Neural crest cell (in vitro differentiated cells): ENCODE data around the gene CPNE5. TPM values are rescaled to one million over a fixed set of nuclear protein-coding genes. Genes with fewer than 3 reads are reported as not detected.

ENCODE experiments used
- DNase-seq: peaks from one replicate; pipeline ENCODE4 v3.0.0; 2021; ENCODE audit warnings: low read depth, mixed read lengths, low spot score
- H3K27ac Mint-ChIP-seq: one replicate; pipeline ENCODE4 v1.8.0; 2021; ENCODE audit warnings: mild to moderate bottlenecking, mixed read lengths; ENCODE audit not compliant: unreplicated experiment
- H3K27me3 Mint-ChIP-seq: 2 replicates; pipeline ENCODE4 v1.8.0; 2021; ENCODE audit warnings: low read depth, mild to moderate bottlenecking, mixed read lengths
- H3K36me3 Mint-ChIP-seq: 2 replicates; pipeline ENCODE4 v1.8.0; 2021; ENCODE audit warnings: low read depth, mild to moderate bottlenecking, mixed read lengths
- H3K4me1 Mint-ChIP-seq: 2 replicates; pipeline ENCODE4 v1.8.0; 2021; ENCODE audit warnings: mixed read lengths
- H3K4me3 Mint-ChIP-seq: one replicate; pipeline ENCODE4 v1.8.0; 2021; ENCODE audit warnings: mild to moderate bottlenecking, mixed read lengths
- H3K9me3 Mint-ChIP-seq: 2 replicates; pipeline ENCODE4 v1.8.0; 2021; ENCODE audit warnings: mixed read lengths
- total RNA-seq: library from RNA; stranded (reverse); gene quantifications from 2 replicates; pipeline ENCODE4 v1.2.1, GENCODE V29; 2021
- TF ChIP-seq, protein P1 (sequence below): fragments of 200-600 bp; sonication (generic); conservative IDR thresholded peaks from 2 replicates; pipeline ENCODE4 v1.5.0; 2021; ENCODE audit warnings: antibody characterized with exemption, mild to moderate bottlenecking

Gene CPNE5
- total RNA-seq, 1 donor from 2014 or later: 0.54 TPM

DNA sequence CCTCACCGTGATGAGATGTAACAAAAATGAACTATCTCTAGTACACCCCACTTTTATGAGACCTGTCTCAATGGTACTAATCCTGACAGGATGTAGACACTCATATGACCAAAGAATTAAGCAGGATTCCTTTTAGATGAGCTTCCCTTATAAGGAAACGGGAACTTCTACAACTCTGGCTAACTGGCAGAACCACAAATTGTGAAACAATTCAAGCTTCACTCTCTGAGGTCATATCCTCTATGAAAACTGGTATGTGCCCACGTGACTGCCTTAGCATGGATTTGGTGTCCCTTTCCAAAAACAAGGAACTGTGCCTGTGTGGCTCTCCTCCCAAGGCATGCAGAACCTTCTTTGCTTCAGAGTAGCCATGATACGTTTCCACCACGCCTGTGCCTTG lies 14.1 kb upstream of the CPNE5 start:
- TF ChIP-seq, protein P1, sequence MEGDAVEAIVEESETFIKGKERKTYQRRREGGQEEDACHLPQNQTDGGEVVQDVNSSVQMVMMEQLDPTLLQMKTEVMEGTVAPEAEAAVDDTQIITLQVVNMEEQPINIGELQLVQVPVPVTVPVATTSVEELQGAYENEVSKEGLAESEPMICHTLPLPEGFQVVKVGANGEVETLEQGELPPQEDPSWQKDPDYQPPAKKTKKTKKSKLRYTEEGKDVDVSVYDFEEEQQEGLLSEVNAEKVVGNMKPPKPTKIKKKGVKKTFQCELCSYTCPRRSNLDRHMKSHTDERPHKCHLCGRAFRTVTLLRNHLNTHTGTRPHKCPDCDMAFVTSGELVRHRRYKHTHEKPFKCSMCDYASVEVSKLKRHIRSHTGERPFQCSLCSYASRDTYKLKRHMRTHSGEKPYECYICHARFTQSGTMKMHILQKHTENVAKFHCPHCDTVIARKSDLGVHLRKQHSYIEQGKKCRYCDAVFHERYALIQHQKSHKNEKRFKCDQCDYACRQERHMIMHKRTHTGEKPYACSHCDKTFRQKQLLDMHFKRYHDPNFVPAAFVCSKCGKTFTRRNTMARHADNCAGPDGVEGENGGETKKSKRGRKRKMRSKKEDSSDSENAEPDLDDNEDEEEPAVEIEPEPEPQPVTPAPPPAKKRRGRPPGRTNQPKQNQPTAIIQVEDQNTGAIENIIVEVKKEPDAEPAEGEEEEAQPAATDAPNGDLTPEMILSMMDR: no peak
- H3K27me3 Mint-ChIP-seq: no peaks in the 10 kb centered on the region
- peaks cover 7% of the 10 kb centered on the region for H3K36me3 Mint-ChIP-seq
- no peaks in the 10 kb centered on the region for H3K9me3 Mint-ChIP-seq
- H3K4me1 Mint-ChIP-seq: peaks cover 29% of the 10 kb centered on the region
- no peak overlapping the region for H3K4me3 Mint-ChIP-seq
- no peak for DNase-seq
- no peak overlapping the region for H3K27ac Mint-ChIP-seq

DNA sequence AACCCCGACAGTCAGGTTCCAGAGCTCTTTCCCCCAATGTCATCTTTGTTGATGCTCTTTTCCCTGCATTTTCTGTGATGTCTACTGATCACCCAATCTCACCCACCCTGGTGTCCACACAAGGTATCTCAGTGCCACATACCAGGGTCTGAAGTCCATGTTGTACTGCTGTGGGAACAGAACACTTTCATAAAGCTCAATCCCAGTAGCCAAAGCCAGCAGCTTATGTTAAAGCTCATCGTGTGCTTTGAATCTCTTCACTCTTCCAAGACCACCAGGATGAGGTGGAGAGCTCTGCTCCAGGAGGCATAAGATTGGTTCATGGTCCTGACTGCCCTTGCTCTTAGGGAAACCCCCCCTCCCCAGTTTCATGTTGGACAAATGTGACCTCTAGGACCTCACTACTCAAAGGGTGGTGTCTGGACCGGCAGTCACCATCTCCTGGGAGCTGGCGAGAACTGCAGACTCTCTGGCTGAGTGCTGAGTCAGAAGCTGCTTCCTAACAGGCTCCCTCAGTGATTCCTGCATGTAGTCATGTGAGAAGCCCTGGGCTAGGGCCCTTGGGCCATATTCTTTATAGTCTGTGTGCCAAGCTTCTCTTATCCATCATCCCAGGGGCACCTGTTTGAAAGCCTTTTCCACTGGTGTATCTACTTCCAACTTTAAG lies 13.4 kb upstream of the CPNE5 start:
- TF ChIP-seq, protein P1: no peak
- H3K4me1 Mint-ChIP-seq: peaks cover 35% of the 10 kb centered on the region
- no peak overlapping the region for H3K4me3 Mint-ChIP-seq
- H3K36me3 Mint-ChIP-seq: peaks cover 7% of the 10 kb centered on the region
- DNase-seq: no peak
- H3K9me3 Mint-ChIP-seq: no peaks in the 10 kb centered on the region
- no peaks in the 10 kb centered on the region for H3K27me3 Mint-ChIP-seq
- H3K27ac Mint-ChIP-seq: no peak overlapping the region

DNA sequence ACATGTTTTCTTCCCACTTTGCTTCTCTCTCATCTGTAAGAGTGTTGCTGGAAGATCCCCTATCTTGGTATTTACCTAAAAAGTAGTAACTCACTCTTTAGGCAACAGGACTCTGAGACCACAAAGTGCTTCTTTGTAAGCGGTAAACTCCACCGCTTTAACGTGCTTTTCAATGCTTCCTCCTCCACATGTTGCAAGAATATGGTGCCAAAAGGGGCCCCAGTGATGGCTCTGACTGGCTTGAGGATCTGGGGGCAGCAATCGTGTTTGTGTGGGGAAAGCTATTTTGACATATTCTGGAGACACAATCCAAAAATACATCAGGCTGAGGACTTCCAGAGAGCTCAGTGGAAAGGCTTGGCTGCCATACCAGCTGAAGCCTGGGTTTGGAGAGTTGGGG lies 12.4 kb upstream of the CPNE5 start:
- DNase-seq: no peak
- Mint-ChIP-seq H3K27ac (no peak overlapping the region), H3K27me3 (no peaks in the 10 kb centered on the region), H3K9me3 (no peaks in the 10 kb centered on the region), H3K4me1 (peaks cover 40% of the 10 kb centered on the region), H3K36me3 (peaks cover 7% of the 10 kb centered on the region), H3K4me3 (no peak overlapping the region)
- TF ChIP-seq, protein P1: no peak

DNA sequence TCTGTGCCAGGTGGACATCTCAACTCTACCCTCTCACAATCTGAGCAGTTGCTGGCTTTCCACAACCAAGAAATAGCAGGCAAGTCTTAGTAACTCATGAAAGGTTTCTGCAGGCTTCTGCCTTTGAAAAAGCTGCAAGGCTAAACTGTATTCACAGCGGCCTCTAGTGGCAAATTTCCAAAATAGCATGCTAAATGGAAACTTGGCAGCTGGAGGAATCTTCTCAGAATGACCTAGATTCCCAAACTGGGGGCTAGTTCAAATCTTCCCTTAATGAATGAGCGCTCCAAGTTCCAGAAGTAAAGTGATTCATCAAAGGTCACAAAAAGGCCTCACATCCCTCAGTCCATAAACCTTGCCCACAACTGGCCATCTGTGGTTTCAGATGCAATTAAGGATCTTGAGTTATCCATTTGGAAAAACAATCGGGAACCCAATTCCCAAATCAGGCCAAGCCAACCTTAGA lies 11.9 kb upstream of the CPNE5 start:
- peak; percentile 46 for DNase-seq
- Mint-ChIP-seq H3K36me3 (peaks cover 7% of the 10 kb centered on the region), H3K4me1 (peaks cover 40% of the 10 kb centered on the region), H3K9me3 (no peaks in the 10 kb centered on the region), H3K27ac (no peak overlapping the region), H3K4me3 (peak overlapping the region; percentile 75), H3K27me3 (no peaks in the 10 kb centered on the region)
- TF ChIP-seq, protein P1: peak; percentile 89

DNA sequence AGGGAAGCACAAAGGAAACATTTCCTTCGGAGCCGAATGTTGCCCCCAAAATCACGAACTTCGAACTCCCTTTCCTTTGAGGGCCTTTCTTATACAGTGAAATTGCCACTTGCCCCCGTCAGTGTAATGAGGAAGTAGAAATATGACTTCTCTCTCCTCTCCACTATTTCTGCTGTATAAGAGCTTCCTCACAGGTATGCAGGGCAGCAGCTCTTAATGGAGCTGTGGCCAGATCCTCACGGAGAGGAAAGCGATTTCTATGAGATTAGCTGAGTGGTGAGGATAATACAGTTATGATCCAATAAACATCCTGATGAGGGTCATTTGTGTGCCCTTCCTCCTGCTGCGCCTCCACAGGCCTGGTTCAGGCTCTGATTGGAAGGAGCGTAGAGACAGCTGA lies 10.8 kb upstream of the CPNE5 start:
- Mint-ChIP-seq H3K9me3 (no peaks in the 10 kb centered on the region), H3K27ac (no peak overlapping the region), H3K4me1 (peaks cover 40% of the 10 kb centered on the region), H3K27me3 (no peaks in the 10 kb centered on the region), H3K36me3 (peaks cover 4% of the 10 kb centered on the region), H3K4me3 (peak overlapping the region; percentile 56)
- TF ChIP-seq, protein P1: no peak
- DNase-seq: no peak
